ENCODE data around the gene MAML2. TPM values are rescaled to one million over a fixed set of nuclear protein-coding genes. Genes with fewer than 3 reads are reported as not detected.

The MAML2 gene
- total RNA-seq, 1 experiment from 2014 or later, result 2.9 TPM

- Histone ChIP-seq H3K27ac (ENCODE audit: low read length) (no peak overlapping the region), H3K4me1 (ENCODE audit: control insufficient read depth, insufficient read depth, low read length) (no peaks in the 10 kb centered on the region), H3K9me3 (ENCODE audit: control insufficient read depth, insufficient read depth, low read depth, low read length) (no peaks in the 10 kb centered on the region; the same call in 1 of the 2 replicates), H3K36me3 (ENCODE audit: control insufficient read depth, insufficient read depth, low read length) (no peaks in the 10 kb centered on the region), H3K27me3 (ENCODE audit: control insufficient read depth, insufficient read depth, low read length) (no peaks in the 10 kb centered on the region), H3K4me3 (ENCODE audit: low read depth in 2 of 2, low read length in 2 of 2) (no peak overlapping the region)
- ATAC-seq (no peak), DNase-seq (ENCODE audit: low read depth, low spot score) (no peak)
- ChIA-PET POLR2A (no interaction called here), CTCF (interaction anchor here (0.6 kb wide), 1 partner anchor 35 kb away, joined by 3 read pairs; no protein-coding TSS in a partner anchor)
- BruUV-seq (replicated peaks), result no TSS peak
- TF ChIP-seq REST (IDR thresholded peaks at IDR 0.05; ENCODE audit: insufficient read depth in 1 of 2, low read depth in 2 of 2, low read length in 1 of 2), result no peak
- TF ChIP-seq TCF7L2 (IDR thresholded peaks at IDR 0.05; ENCODE audit: low read depth, low read length), result no peak
- TF ChIP-seq CTCF (IDR thresholded peaks at IDR 0.05), result no peak
- no peak for TF ChIP-seq SIN3A (IDR thresholded peaks at IDR 0.05; ENCODE audit: borderline replicate concordance, insufficient read depth, low read depth, low read length)
- TF ChIP-seq POLR2AphosphoS5 (IDR thresholded peaks at IDR 0.05; ENCODE audit: low read depth, low read length), result no peak
- in situ Hi-C loops (cut with HindIII; ENCODE audit: low pct_unique_long_range_greater_than_20kb, low sequenced_read_pairs) (no loop called here), intact Hi-C loops (cut with micrococcal nuclease; ENCODE audit: unreplicated experiment) (no loop called here)
Measured at GRCh38 chr11:95964281-95964680, 378.7 kb downstream of the MAML2 start.

- Histone ChIP-seq H3K4me3 (ENCODE audit: low read depth in 2 of 2, low read length in 2 of 2) (no peak overlapping the region), H3K4me1 (ENCODE audit: control insufficient read depth, insufficient read depth, low read length) (no peaks in the 10 kb centered on the region), H3K36me3 (ENCODE audit: control insufficient read depth, insufficient read depth, low read length) (no peaks in the 10 kb centered on the region), H3K27ac (ENCODE audit: low read length) (no peak overlapping the region), H3K9me3 (ENCODE audit: control insufficient read depth, insufficient read depth, low read depth, low read length) (no peaks in the 10 kb centered on the region), H3K27me3 (ENCODE audit: control insufficient read depth, insufficient read depth, low read length) (no peaks in the 10 kb centered on the region)
- DNase-seq (ENCODE audit: low read depth, low spot score), result no peak
- intact Hi-C loops (cut with micrococcal nuclease; ENCODE audit: unreplicated experiment), result no loop called here
- no TSS peak for BruUV-seq (replicated peaks)
- no peak for ATAC-seq
- CTCF ChIA-PET, result no interaction called here
- POLR2A ChIA-PET, result no interaction called here
- TF ChIP-seq TCF7L2 (IDR thresholded peaks at IDR 0.05; ENCODE audit: low read depth, low read length) (no peak), POLR2AphosphoS5 (IDR thresholded peaks at IDR 0.05; ENCODE audit: low read depth, low read length) (no peak), CTCF (IDR thresholded peaks at IDR 0.05) (no peak), SIN3A (IDR thresholded peaks at IDR 0.05; ENCODE audit: borderline replicate concordance, insufficient read depth, low read depth, low read length) (no peak), REST (IDR thresholded peaks at IDR 0.05; ENCODE audit: insufficient read depth in 1 of 2, low read depth in 2 of 2, low read length in 1 of 2) (no peak)
- in situ Hi-C loops (cut with HindIII; ENCODE audit: low pct_unique_long_range_greater_than_20kb, low sequenced_read_pairs), result no loop called here
Measured at GRCh38 chr11:95961758-95962157, 381.2 kb downstream of the MAML2 start.

All from Panc1 (cell line).